Stromal cell of bone marrow (primary cell): ENCODE data around the gene ARL14EPL.

Experiments
- DNase-seq: peaks from one replicate; pipeline ENCODE4 v3.0.0-alpha.2; 2012; ENCODE audit warnings: low read depth

Gene ARL14EPL

GRCh38 chr5:116032094-116032517 lies at the start of gene ARL14EPL:
TSS of gene ARL14EPL (plus strand) at chr5:116032472. CDS start at chr5:116051466, 18,994 bp downstream.
- DNase-seq = peak; percentile 65

GRCh38 chr5:115983519-115983918 lies 48.8 kb upstream of the ARL14EPL start:
- DNase-seq = no peak

DNA sequence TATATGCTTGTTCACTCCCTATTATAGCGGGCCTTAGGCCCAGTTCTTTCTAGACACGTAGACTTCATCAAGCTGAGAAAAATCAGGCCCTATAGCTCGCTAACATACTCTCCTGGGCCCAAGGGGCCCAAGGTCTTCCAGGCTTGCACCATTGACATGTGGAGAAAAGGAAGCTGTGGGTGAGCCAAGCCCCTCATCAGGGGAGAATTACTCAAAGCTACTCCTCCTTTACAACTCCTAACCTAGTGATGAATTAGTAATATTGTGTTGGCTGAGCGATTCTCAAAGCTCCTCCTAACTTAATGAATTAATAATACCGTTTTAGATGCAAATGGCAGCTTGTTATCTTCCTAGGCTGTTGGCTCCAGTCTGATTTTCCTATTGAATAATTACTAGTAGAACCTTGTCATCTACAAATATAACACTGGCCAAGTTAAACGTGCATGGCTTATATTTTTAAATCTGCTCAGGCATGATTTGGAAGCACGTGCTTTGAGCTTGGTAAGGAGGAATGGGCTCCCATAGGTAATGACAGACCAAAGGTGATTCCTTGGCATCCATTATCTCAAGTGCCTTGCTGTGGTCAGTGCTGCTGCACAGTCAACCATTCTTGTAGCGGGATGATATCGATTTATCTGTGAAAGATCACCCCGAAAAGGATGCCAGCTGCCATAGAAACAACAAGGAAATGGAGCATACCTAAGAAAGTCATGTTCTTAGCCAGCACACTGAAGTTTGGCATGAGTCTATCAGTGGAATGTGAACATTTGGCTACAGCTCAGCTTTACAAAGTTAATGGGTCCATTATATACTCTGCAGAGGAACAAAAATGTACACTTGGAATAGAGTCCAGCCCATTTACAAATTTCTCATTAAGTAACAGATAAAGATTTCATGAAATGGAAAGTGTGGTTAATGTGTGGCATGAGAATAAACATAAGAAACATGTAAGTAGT lies 46.2 kb upstream of the ARL14EPL start:
- no peak for DNase-seq

DNA sequence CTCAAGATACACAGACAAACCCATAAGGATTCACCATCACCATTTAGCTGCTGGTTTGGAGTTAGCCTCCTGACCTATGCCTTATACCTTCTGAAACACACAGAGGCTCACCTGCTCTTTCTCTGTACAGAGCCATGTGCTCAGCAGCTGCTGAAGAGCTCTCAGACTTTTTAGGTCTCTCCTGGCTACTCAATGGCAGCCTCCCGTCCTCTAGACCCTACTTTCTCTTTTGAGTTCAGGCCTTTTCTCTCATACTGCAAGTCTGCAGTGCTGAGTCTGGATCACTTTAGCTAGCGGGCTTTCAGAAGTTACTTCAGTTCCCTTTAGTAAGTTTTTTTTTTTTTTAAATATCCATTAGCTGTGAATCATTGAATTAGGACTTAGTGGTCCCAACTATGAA lies 44.3 kb upstream of the ARL14EPL start:
- DNase-seq = no peak

- no peak for DNase-seq
Observed at GRCh38 chr5:115992848-115993350, 39.4 kb upstream of the ARL14EPL start.

- no peak for DNase-seq
Observed at GRCh38 chr5:115995351-115995750, 36.9 kb upstream of the ARL14EPL start.

GRCh38 chr5:116002116-116002906 lies 30.0 kb upstream of the ARL14EPL start:
- DNase-seq = no peak

DNA sequence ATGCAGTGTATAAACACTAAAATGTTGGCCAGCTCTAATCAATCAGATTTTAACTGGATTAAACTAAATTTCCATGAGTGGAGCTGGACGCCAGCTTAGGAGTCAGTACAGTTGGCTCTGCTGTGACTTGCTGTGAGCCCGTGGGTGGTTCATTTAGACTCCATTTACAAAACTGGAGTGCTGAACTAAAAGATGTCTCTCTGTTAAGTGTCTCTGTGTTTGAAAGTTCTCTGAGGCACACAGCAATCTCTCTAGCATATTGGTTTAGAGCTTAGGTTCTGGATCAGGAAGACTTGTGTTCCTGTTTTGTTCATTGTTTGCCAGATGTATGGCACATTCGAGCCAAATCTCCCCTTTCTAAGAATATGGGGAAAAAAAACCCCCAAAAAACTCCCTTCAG lies 28.0 kb upstream of the ARL14EPL start:
- no peak for DNase-seq

DNA sequence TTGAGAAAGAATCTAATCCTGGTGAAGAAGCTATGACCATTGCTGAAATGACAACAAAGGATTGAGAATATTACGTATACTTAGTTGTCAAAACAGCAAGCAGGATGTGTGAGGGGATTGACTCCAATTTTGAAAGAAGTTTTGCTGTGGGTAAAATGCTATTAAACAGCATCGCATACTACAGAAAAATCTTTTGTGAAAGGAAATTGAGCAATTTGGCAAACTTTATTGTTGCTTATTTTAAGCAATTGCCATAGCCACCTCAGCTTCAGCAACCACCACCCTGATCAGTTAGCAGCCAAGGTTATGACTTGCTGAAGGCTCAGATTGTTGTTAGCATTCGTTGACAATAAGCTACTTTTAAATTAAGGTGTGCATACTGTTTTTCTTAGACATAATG lies 22.5 kb upstream of the ARL14EPL start:
- DNase-seq = peak; percentile 5

- peak; percentile 10 for DNase-seq
Observed at GRCh38 chr5:116011046-116011445, 21.2 kb upstream of the ARL14EPL start.

DNA sequence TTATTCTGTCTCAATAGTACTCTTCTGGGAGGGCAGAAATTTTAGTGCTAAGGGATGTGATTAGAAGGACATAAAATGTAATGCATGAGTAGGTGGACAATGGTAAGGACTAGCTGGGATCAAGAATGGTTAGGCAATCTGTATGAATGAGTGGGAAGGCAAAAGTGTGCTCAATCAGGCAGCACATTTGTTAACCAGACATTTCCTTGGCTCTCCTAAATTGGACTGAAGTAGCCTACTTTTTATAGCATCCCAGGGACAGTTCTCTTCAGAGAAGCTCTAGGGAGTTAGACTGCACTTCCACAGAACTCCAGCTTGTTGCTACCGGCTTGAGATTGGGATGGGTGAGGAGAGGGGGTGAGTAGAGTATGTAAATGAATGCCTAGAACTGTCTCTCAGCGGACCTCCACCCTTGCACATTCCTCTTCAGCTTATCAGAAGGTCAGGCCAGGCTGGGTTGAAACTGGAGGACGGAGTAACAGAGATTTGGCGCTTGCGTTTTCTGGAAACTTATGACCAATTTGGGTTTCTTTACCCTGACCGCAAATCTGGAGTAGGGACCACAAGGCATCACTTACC lies 19.0 kb upstream of the ARL14EPL start:
- no peak for DNase-seq

DNA sequence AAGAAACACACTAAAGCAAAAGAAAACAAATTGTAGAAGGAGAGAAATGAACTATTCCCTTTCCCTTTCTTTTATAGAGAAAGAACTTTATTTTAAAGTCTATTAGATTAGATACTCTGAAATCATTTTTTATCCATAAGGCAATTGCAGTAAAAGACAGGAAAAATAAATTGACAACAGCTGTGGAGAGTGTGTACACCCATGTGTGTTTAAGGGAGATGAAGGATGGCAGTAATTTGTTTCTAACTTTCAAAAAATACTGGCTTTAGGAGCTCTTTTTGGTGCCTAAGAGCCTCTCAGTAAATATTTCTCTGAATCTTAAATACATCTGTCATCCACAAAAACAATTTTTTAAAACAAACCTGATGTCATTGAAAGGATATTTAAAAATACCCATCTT lies 18.3 kb upstream of the ARL14EPL start:
- DNase-seq = no peak

DNA sequence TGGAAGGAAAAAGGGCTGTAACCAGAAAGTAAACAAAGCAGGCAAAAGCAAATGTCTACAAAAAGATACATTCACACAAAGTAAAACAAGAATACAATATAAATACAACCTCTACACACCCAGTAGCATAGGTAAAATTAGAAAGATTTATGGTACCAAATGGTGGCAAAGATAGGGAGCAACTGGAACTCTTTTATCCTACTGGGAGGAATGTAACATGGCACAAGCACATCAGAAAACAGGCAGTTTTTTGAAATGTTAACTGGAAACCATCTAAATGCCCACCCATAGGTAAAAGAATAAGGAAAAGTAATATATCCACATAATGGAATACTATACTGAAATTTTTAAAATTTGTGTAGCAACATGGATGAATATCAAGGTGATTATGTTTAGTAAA lies 8.7 kb upstream of the ARL14EPL start:
- no peak for DNase-seq

GRCh38 chr5:116025866-116026265 lies 6.4 kb upstream of the ARL14EPL start:
- no peak for DNase-seq

DNA sequence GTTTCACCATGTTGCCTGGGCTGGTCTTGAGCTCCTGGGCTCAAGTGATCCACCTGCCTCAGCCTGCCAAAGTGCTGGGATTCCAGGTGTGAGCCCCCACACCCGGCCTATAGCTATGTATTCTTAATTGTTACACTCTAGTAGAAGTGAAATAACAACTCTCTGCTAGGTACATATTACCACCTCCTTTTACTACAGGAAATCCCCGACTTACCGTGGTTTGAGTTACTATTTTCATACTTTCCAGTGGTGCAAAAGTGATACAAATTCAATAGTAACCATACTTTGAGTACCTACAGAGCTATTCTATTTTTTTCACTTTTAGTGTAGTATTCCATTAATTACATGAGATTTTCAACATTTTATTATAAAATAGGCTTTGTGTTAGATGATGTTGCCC lies 719 bp downstream of the ARL14EPL start:
- DNase-seq = no peak

- no peak for DNase-seq
Observed at GRCh38 chr5:116035123-116035522, 2.9 kb downstream of the ARL14EPL start.

GRCh38 chr5:116037236-116037822 lies 5.1 kb downstream of the ARL14EPL start:
- DNase-seq = no peak

GRCh38 chr5:116038817-116039216 lies 6.5 kb downstream of the ARL14EPL start:
- no peak for DNase-seq

DNA sequence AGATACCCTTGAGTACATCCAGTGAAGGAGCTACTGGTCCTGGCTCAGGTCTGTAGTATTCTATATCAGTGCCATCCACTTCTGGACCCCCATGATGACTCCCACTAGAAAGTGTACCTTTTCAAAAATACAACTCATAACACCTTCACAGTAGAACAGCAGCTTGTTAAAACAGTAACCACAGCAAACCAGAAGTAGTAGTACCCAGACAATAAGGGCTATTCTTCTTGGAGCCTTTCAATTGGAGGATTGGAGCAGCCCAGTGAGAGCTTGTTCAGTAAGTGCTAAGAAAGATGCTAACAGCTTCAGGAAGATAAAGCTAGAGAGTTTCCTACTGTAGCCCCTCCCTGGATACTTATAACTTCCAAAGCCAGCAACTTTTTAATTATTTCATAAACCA lies 10.1 kb downstream of the ARL14EPL start:
- no peak for DNase-seq

GRCh38 chr5:116044073-116044472 lies 11.8 kb downstream of the ARL14EPL start:
- no peak for DNase-seq

DNA sequence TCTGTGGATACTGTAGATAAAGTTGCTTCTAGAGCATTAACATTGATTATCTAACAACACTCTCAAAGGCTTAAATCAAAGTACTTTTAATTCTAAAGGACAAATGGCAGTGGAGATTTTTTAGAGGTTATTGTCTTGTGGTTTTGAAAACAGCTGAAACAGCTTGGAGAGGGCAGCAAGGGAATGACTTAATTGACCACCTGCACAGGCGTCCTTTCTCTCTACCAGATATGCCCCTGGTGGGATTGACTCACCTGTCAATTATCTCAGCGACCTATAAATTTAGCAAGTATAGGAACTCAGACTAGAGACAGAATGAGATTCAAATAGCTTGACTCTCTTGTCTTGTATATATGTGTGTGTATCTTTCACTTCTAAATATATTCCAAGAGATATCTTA lies 13.5 kb downstream of the ARL14EPL start:
- no peak for DNase-seq

DNA sequence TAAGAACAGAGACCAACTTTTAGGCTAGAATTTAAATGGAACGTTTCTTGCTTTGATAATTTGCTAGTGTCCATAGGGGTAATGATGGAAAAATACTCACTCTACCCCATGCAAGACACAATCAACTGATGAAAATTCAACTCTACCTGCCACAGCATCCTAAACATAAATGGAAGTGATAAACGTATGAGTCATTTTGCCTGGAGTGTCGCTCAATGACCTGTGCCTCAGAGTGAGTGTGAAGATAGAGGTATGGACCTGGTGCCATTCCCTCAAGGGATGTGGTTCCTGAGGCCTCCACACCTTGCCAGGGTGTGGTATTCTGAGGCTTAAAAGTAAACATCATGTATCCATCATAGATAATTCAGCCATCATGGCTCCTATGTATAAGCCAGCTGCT lies 14.0 kb downstream of the ARL14EPL start:
- DNase-seq = no peak
